Measurements from ENCODE around the gene SFXN5. TPM values are rescaled to one million over a fixed set of nuclear protein-coding genes. Genes with fewer than 3 reads are reported as not detected.

SFXN5 gene
- total RNA-seq, 1 experiment from 2014 or later: 6.0 TPM

- BruUV-seq (replicated peaks): no TSS peak
- Mint-ChIP-seq H3K4me1 (ENCODE audit: insufficient read depth, unreplicated experiment) (no peaks in the 10 kb centered on the region), H3K27me3 (ENCODE audit: insufficient read depth, unreplicated experiment) (no peaks in the 10 kb centered on the region), H3K9me3 (ENCODE audit: unreplicated experiment) (no peaks in the 10 kb centered on the region), H3K4me3 (ENCODE audit: unreplicated experiment) (no peak overlapping the region), H3K36me3 (ENCODE audit: insufficient read depth, unreplicated experiment) (no peaks in the 10 kb centered on the region), H3K27ac (ENCODE audit: low read depth, unreplicated experiment) (no peak overlapping the region)
- no peak for DNase-seq (ENCODE audit: unreplicated experiment)
- intact Hi-C loops (cut with micrococcal nuclease): no loop called here
- ChIA-PET CTCF (no interaction called here), POLR2A (no interaction called here)
- TF ChIP-seq, protein P1, sequence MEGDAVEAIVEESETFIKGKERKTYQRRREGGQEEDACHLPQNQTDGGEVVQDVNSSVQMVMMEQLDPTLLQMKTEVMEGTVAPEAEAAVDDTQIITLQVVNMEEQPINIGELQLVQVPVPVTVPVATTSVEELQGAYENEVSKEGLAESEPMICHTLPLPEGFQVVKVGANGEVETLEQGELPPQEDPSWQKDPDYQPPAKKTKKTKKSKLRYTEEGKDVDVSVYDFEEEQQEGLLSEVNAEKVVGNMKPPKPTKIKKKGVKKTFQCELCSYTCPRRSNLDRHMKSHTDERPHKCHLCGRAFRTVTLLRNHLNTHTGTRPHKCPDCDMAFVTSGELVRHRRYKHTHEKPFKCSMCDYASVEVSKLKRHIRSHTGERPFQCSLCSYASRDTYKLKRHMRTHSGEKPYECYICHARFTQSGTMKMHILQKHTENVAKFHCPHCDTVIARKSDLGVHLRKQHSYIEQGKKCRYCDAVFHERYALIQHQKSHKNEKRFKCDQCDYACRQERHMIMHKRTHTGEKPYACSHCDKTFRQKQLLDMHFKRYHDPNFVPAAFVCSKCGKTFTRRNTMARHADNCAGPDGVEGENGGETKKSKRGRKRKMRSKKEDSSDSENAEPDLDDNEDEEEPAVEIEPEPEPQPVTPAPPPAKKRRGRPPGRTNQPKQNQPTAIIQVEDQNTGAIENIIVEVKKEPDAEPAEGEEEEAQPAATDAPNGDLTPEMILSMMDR (IDR thresholded peaks at IDR 0.05; ENCODE audit: unreplicated experiment): no peak
Measured at GRCh38 chr2:72942881-72943418, 128.6 kb downstream of the SFXN5 start.

- no peaks in the 10 kb centered on the region for H3K27me3 Mint-ChIP-seq (ENCODE audit: insufficient read depth, unreplicated experiment)
- H3K9me3 Mint-ChIP-seq (ENCODE audit: unreplicated experiment): no peaks in the 10 kb centered on the region
- no peak overlapping the region for H3K27ac Mint-ChIP-seq (ENCODE audit: low read depth, unreplicated experiment)
- intact Hi-C loops (cut with micrococcal nuclease): no loop called here
- H3K4me1 Mint-ChIP-seq (ENCODE audit: insufficient read depth, unreplicated experiment): no peaks in the 10 kb centered on the region
- no TSS peak for BruUV-seq (replicated peaks)
- CTCF ChIA-PET: no interaction called here
- POLR2A ChIA-PET: interaction anchor here (0.7 kb wide), 1 partner anchor 641 kb away, joined by 4 read pairs; no protein-coding TSS in a partner anchor
- no peak overlapping the region for H3K4me3 Mint-ChIP-seq (ENCODE audit: unreplicated experiment)
- no peak for DNase-seq (ENCODE audit: unreplicated experiment)
- no peaks in the 10 kb centered on the region for H3K36me3 Mint-ChIP-seq (ENCODE audit: insufficient read depth, unreplicated experiment)
- TF ChIP-seq, protein P1 (IDR thresholded peaks at IDR 0.05; ENCODE audit: unreplicated experiment): no peak
Measured at GRCh38 chr2:72942293-72942692, 129.2 kb downstream of the SFXN5 start.

- ChIA-PET CTCF (interaction anchor here (0.6 to 1.1 kb wide), 4 partner anchors 33 to 1502 kb away, joined by 4 read pairs; no protein-coding TSS in a partner anchor), POLR2A (no interaction called here)
- no TSS peak for BruUV-seq (replicated peaks)
- intact Hi-C loops (cut with micrococcal nuclease): no loop called here
- no peak overlapping the region for H3K4me3 Mint-ChIP-seq (ENCODE audit: unreplicated experiment)
- H3K27me3 Mint-ChIP-seq (ENCODE audit: insufficient read depth, unreplicated experiment): no peaks in the 10 kb centered on the region
- TF ChIP-seq, protein P1 (IDR thresholded peaks at IDR 0.05; ENCODE audit: unreplicated experiment): no peak
- peak; percentile 21 for DNase-seq (ENCODE audit: unreplicated experiment)
- H3K4me1 Mint-ChIP-seq (ENCODE audit: insufficient read depth, unreplicated experiment): no peaks in the 10 kb centered on the region
- no peaks in the 10 kb centered on the region for H3K9me3 Mint-ChIP-seq (ENCODE audit: unreplicated experiment)
- H3K36me3 Mint-ChIP-seq (ENCODE audit: insufficient read depth, unreplicated experiment): no peaks in the 10 kb centered on the region
- no peak overlapping the region for H3K27ac Mint-ChIP-seq (ENCODE audit: low read depth, unreplicated experiment)
Measured at GRCh38 chr2:72940786-72941185, 130.7 kb downstream of the SFXN5 start.

GRCh38 chr2:72940361-72940760 is 131.2 kb downstream of the SFXN5 start:
- ChIA-PET POLR2A (no interaction called here), CTCF (interaction anchor here (0.6 to 1.1 kb wide), 5 partner anchors 34 to 1501 kb away, joined by 3 to 4 read pairs (median 4); no protein-coding TSS in a partner anchor)
- Mint-ChIP-seq H3K9me3 (ENCODE audit: unreplicated experiment) (no peaks in the 10 kb centered on the region), H3K27ac (ENCODE audit: low read depth, unreplicated experiment) (no peak overlapping the region), H3K27me3 (ENCODE audit: insufficient read depth, unreplicated experiment) (no peaks in the 10 kb centered on the region), H3K4me1 (ENCODE audit: insufficient read depth, unreplicated experiment) (no peaks in the 10 kb centered on the region), H3K4me3 (ENCODE audit: unreplicated experiment) (no peak overlapping the region), H3K36me3 (ENCODE audit: insufficient read depth, unreplicated experiment) (no peaks in the 10 kb centered on the region)
- DNase-seq (ENCODE audit: unreplicated experiment): no peak
- BruUV-seq (replicated peaks): no TSS peak
- intact Hi-C loops (cut with micrococcal nuclease): no loop called here
- TF ChIP-seq, protein P1 (IDR thresholded peaks at IDR 0.05; ENCODE audit: unreplicated experiment): no peak

Data from MCF 10A (cell line).